ENCODE measurements around the gene JAZF1.

GRCh38 chr7:27966219-27966780 is 214.3 kb downstream of the JAZF1 start:
- no peak for TF ChIP-seq POLR2A (IDR thresholded peaks at IDR 0.05)
- TF ChIP-seq CTCF (IDR thresholded peaks at IDR 0.05) = no peak

Data from breast epithelium (tissue), 3 donors.